ENCODE results near the gene SYNDIG1L.

Gene SYNDIG1L

GRCh38 chr14:74364271-74364880 lies 61.6 kb downstream of the SYNDIG1L start:
- no peak for DNase-seq (ENCODE audit: low read depth in 2 of 2, low spot score in 1 of 2)

GRCh38 chr14:74362361-74362915 lies 63.6 kb downstream of the SYNDIG1L start:
- DNase-seq (ENCODE audit: low read depth in 2 of 2, low spot score in 1 of 2): peak; percentile 23 to 48

- no peak for DNase-seq (ENCODE audit: low read depth in 2 of 2, low spot score in 1 of 2)
These were observed 65.8 kb downstream of the SYNDIG1L start for GRCh38 chr14:74360163-74360562.

- no peak for DNase-seq (ENCODE audit: low read depth in 2 of 2, low spot score in 1 of 2)
These were observed 67.7 kb downstream of the SYNDIG1L start for GRCh38 chr14:74358176-74358829.

GRCh38 chr14:74357585-74357984 lies 68.4 kb downstream of the SYNDIG1L start:
- DNase-seq (ENCODE audit: low read depth in 2 of 2, low spot score in 1 of 2): no peak

- no peak for DNase-seq (ENCODE audit: low read depth in 2 of 2, low spot score in 1 of 2)
These were observed 69.0 kb downstream of the SYNDIG1L start for GRCh38 chr14:74356892-74357575.

Data from stimulated activated CD8-positive, alpha-beta memory T cell treated with anti-CD3 and anti-CD28 coated beads, Interleukin-4, amount 100 ng/mL, for 4 hours (primary cell).